ENCODE measurements around the gene NUP62.

DNA sequence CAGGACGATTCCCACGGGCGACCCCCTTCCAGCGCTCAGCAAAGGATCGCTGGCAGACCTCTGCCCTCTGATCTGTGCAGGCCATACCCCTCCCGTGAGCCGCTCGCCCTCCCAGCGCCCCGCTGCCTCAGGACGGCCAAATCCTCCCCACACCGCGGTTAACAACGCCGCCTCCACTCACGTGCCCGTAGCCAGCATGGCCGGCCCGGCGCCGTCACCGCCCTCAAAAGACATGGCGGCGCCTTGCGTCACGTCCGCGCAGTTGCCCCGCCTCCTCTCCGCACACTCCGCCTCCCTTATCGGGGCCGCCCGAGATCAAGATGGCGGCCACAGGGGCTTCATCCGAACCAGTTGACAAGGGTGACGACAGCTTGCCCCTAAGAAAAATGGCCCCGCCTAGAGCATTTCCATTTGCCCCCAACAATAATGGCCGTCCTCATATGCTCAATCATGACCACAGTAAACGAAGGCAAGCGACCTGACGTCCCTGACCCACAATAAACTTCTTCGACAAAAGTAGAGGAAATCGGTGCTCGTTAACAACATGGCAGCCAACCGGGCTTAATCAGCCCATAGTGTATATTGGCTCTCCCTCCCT, 52.8 kb downstream of the NUP62 start:
- TF ChIP-seq, protein P1, sequence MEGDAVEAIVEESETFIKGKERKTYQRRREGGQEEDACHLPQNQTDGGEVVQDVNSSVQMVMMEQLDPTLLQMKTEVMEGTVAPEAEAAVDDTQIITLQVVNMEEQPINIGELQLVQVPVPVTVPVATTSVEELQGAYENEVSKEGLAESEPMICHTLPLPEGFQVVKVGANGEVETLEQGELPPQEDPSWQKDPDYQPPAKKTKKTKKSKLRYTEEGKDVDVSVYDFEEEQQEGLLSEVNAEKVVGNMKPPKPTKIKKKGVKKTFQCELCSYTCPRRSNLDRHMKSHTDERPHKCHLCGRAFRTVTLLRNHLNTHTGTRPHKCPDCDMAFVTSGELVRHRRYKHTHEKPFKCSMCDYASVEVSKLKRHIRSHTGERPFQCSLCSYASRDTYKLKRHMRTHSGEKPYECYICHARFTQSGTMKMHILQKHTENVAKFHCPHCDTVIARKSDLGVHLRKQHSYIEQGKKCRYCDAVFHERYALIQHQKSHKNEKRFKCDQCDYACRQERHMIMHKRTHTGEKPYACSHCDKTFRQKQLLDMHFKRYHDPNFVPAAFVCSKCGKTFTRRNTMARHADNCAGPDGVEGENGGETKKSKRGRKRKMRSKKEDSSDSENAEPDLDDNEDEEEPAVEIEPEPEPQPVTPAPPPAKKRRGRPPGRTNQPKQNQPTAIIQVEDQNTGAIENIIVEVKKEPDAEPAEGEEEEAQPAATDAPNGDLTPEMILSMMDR (conservative IDR thresholded peaks at IDR 0.05; ENCODE audit: low read depth in 2 of 2), result no peak
- TF ChIP-seq, protein P2, sequence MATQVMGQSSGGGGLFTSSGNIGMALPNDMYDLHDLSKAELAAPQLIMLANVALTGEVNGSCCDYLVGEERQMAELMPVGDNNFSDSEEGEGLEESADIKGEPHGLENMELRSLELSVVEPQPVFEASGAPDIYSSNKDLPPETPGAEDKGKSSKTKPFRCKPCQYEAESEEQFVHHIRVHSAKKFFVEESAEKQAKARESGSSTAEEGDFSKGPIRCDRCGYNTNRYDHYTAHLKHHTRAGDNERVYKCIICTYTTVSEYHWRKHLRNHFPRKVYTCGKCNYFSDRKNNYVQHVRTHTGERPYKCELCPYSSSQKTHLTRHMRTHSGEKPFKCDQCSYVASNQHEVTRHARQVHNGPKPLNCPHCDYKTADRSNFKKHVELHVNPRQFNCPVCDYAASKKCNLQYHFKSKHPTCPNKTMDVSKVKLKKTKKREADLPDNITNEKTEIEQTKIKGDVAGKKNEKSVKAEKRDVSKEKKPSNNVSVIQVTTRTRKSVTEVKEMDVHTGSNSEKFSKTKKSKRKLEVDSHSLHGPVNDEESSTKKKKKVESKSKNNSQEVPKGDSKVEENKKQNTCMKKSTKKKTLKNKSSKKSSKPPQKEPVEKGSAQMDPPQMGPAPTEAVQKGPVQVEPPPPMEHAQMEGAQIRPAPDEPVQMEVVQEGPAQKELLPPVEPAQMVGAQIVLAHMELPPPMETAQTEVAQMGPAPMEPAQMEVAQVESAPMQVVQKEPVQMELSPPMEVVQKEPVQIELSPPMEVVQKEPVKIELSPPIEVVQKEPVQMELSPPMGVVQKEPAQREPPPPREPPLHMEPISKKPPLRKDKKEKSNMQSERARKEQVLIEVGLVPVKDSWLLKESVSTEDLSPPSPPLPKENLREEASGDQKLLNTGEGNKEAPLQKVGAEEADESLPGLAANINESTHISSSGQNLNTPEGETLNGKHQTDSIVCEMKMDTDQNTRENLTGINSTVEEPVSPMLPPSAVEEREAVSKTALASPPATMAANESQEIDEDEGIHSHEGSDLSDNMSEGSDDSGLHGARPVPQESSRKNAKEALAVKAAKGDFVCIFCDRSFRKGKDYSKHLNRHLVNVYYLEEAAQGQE (IDR thresholded peaks at IDR 0.05; ENCODE audit: unreplicated experiment), result no peak
- TF ChIP-seq EZH2 (IDR thresholded peaks at IDR 0.05; ENCODE audit: low read depth, unreplicated experiment), result no peak
- TF ChIP-seq EZH2phosphoT487 (IDR thresholded peaks at IDR 0.05; ENCODE audit: unreplicated experiment), result no peak
- 0 out of 2 replicates have a peak, but pooled peaks have one; percentile 24 for TF ChIP-seq POLR2AphosphoS5 (IDR thresholded peaks at IDR 0.05; ENCODE audit: low read depth)
- TF ChIP-seq ZNF114 (CRISPR knock-in tag; IDR thresholded peaks at IDR 0.05), result no peak
- no peak for TF ChIP-seq NANOG (IDR thresholded peaks at IDR 0.05; ENCODE audit: borderline replicate concordance)
